GM19239 (cell line): ENCODE data around the gene GALC.

Experiments
- DNase-seq: peaks from one replicate; pipeline ENCODE4 v3.0.0; 2011; ENCODE audit warnings: low spot score; ENCODE audit not compliant: insufficient read length
- FAIRE-seq: peaks from 2 replicates; lab custom pipeline; 2011; peaks lifted over from hg19 to GRCh38; lab: Jason Lieb, UNC

GALC gene

DNA sequence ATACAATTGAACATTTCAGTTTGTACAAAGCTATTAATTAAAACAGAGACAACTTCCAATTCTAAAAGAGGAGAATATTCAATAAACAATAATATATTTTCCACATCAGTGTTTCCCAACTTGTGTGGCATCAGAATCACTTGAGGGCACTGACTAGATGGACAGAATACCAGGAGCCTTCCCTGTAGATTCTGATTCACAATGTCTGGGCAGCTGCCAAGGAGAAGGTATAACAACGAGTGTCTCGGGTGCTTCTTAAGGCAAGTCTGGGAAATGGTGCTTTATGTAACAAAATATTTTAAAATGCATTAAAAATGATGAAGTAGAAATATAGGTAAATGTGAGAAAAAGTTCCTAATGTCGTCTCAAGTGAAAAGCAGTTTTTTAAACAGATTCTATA is 26.2 kb downstream of the GALC start:
- DNase-seq (no peak), FAIRE-seq (no peak)

GRCh38 chr14:87961246-87961645 is 31.7 kb downstream of the GALC start:
- FAIRE-seq (no peak), DNase-seq (no peak)

DNA sequence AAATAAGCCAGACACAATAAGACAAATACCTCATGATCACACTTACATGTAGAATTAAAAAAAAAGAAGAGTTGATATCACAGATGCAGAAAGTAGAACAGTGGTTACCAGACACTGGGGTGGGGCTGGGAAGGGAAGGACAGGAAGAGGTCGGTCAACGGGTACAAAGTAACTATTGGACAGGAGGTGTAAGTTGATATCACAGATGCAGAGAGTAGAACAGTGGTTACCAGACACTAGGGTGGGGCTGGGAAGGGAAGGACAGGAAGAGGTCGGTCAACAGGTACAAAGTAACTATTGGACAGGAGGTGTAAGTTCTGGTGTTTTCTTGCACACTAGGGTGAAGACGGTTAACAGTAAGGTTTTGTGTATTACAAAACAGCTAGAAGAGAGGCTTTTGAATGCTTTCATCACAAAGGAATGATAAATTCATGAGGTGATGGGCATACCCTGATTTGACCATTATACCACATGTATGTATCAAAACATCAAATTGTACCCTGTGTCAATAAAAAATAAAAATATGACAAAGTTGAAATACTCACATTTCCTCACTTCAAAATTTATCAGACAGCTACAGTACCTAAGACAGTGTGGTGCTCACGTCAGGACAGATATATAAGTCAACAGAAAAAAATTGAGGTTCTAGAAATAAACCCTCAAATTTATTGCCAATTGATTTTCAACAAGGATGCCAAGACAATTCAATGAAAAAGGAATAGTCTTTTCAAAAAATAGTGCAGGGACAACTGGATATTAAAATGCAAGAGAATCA is 32.8 kb downstream of the GALC start:
- FAIRE-seq (no peak), DNase-seq (no peak)

GRCh38 chr14:87955501-87955900 is 37.5 kb downstream of the GALC start:
- no peak for DNase-seq
- FAIRE-seq = no peak

GRCh38 chr14:87952307-87953094 is 40.5 kb downstream of the GALC start:
- FAIRE-seq (peak; percentile 83), DNase-seq (peak; percentile 9)

DNA sequence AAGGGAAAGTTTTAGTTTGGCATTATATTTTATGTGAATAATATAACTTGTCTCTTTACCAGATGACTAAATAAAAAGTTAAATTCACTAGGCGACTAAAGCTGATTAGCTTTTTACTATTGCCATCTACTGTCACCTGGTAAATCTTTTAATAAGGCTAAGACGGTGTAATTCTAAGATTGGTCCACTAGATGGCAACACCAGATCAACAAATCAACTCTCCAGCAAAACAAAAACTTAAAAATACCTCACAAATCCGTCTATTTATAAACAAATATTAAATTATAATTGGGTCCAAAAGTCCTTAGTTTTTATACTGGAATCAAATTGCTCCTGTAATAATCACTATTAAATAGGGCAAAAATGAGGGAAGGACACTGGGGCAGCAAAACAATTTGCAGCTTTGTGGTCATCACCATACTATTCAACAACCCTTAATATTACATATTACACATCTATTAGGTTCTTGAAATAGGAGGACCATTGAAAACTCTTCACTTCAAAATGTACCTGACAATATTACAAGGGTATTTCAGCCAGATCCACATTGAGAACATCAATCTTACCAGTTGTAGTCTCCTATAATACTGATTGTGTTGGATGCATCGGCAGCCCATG is 47.9 kb downstream of the GALC start:
- no peak for FAIRE-seq

DNA sequence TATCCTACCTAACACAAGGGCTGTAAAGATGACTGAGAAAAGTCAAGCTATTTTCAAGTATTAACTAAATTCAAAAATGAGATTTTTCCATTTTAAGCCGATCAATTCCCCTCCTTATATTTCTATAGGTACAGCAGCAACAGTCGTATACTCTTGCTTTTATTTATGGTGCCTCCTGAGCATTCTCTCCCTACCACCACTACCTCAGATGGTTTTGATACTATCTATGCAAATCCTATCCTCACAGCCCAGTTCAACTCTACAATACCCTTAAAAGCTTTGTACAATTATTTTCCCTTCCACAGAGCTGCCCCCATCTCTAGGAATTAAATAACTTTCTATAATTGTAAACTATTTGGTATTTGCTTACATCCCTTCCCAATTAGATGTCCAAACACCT is 52.1 kb downstream of the GALC start:
- FAIRE-seq (peak; percentile 39), DNase-seq (no peak)

More for the DNA sequence above, 47.9 kb downstream of the GALC start:
- no peak for DNase-seq

DNA sequence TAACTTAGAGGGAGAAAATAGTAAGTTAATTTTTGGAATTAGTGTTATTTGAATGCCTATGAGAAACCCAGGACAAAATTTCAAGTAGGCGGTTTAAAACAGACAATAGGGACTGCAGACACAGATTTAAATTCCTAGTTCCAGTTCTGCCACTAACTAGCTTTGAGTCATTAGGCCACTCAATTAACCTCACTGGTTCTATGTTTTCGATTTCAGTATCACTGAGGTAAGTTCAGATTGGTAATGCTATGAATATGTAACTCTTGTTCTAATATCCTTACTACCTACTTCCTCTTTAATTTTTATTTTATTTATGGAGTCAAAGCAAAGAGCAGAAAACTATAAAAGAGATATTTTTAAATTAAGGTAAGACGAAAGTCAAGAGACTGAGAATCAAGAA is 52.6 kb downstream of the GALC start:
- no peak for FAIRE-seq
- DNase-seq = peak; percentile 5

DNA sequence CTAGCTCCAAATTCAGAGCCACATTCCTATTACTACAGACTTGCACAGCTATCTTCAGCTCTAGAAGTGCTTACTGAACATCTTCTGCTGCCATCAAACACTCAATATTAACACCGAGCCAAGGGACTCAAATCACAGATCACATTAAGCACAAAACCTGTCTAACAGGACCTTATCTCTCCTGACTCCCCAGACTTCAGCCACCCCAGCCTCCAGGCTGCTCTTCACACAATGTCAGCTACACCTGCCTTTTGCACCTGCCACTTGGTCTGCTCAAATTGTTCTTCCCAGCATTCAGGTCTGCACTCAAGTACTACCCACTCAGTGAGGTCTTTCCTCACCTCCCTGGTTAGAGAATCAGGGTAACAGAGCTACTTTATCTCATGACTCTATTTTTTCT is 57.1 kb downstream of the GALC start:
- no peak for DNase-seq
- no peak for FAIRE-seq

- FAIRE-seq (no peak), DNase-seq (no peak)
These were observed 57.7 kb downstream of the GALC start for GRCh38 chr14:87935081-87935828.

DNA sequence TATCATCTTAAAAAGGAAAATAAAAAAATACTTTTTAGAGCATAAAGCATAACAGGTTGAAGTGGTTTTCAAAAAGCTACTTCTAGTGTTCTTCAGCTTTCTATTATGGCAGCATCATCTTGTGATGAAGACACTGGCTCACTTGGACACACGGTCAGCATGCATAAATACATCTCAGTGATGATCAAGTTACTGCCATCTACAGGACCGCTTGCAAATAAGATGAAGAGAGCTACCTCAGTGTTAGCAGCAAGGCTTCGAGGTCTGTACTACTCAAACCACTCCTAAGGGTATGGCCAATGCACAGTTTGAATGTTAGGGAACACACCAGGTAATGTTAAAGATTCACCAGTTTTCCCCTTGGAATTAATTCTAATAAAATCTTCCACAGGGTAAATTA is 58.8 kb downstream of the GALC start:
- DNase-seq (no peak), FAIRE-seq (peak; percentile 28)

- no peak for FAIRE-seq
- no peak for DNase-seq
These were observed 76.1 kb downstream of the GALC start for GRCh38 chr14:87916886-87917275.

- DNase-seq = no peak
- no peak for FAIRE-seq
These were observed 76.7 kb downstream of the GALC start for GRCh38 chr14:87916103-87916885.

GRCh38 chr14:87908550-87908949 is 84.4 kb downstream of the GALC start:
- DNase-seq (no peak), FAIRE-seq (no peak)

DNA sequence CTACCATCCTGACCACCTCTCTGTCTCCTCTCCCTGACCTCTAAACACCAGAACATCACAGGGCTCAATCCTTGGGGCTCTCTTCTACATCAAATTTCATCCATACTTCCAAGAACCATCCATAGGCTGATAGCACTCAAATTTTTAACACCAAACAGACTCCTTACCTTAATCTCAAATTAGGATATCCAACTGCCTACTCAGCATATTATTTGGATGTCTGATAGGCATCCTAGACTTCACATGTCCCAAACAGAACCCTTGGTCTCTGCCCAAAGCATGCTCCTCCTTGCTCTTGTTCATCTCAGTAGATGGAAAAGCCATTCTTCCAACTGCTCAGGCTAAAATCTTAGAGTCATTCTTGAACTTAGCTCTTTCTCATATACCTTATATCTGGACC is 91.3 kb downstream of the GALC start:
- FAIRE-seq = no peak
- DNase-seq = no peak

- FAIRE-seq = no peak
- no peak for DNase-seq
These were observed 91.7 kb downstream of the GALC start for GRCh38 chr14:87901236-87901635.

- FAIRE-seq = no peak
- no peak for DNase-seq
These were observed 93.8 kb downstream of the GALC start for GRCh38 chr14:87899228-87899627.

- FAIRE-seq (no peak), DNase-seq (no peak)
These were observed 94.7 kb downstream of the GALC start for GRCh38 chr14:87898301-87898700.
